DMS153 (cell line): Measurements from ENCODE around the gene STEAP4.
"Not testable (repeated sequence)": the region's sequence is repeated elsewhere in the genome, so short reads cannot be mapped to it uniquely, and the experiment has no call there.

Experiments used
- DNase-seq: peaks from one replicate; lab custom pipeline; 2025; lab: John Stamatoyannopoulos, UW

The STEAP4 gene

DNA sequence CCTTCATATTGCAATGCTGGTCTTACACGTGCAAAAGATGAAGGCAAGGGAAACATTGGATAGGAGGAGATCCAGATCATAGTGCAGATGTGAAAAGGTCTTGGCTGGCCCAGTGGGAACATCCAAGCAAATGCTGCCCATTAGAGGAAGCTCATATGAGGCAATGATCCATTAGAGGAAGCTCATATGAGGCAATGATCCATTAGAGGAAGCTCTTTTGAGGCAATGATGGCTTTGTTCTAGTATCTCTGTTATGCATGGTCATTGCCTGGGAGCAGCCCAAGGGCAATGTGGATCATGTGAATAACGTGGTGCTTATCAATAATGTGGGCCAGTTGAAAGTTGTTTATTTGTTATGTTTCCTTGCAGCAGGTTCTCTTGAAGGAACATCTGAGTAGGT, 37.8 kb downstream of the STEAP4 start:
- no peak for DNase-seq

DNA sequence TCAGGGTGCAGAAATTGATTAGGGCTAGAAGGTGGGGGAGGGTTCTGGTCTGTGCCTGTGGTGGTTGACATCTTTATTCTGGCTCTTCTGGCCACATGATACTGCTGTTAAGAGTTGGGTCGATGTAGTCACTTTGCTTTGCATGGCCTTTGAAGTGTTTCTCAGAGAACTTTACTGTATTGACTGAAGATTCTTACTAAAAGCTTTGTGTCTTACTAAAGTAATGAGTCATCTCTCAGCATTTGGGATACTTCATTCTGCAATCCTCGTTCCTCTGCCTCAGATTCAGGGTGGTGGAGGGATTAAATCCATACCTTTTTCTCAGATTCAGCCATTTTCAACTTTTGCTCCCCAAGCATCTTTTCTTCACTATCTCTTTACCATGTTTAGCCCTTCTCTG, 38.6 kb downstream of the STEAP4 start:
- DNase-seq, result no peak

DNA sequence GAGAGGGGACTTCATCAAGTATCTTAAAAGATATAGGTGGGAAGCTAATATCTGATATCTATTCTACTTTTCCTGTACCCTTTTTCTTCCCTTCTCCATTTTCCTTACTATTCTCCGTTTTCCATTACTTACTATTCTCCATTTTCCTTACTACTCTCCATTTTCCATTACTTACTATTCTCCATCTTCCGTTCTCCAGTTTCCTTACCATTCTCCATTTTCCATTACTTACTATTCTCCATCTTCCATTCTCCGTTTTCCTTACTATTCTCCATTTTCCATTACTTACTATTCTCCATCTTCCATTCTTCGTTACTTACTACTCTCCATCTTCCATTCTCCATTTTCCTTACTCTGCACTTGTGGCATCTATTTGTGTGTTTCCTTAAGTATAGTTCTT, 39.3 kb downstream of the STEAP4 start:
- DNase-seq, result no peak

DNA sequence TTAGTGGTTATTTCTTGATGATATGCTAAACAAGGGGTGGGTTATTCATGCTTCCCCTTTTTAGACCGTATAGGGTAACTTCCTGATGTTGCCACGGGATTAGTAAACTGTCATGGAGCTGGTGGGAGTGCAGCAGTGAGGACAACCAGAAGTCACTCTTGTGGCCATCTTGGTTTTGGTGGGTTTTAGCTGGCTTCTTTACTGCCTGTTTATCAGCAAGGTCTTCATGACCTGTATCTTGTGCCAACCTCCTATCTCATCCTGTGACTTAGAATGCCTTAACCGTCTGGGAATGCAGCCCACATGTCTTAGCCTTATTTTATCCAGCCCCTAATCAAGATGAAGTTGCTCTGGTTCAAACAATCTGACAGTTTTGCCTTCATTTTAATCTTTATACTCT, 41.7 kb downstream of the STEAP4 start:
- not testable (repeated sequence) for DNase-seq

DNA sequence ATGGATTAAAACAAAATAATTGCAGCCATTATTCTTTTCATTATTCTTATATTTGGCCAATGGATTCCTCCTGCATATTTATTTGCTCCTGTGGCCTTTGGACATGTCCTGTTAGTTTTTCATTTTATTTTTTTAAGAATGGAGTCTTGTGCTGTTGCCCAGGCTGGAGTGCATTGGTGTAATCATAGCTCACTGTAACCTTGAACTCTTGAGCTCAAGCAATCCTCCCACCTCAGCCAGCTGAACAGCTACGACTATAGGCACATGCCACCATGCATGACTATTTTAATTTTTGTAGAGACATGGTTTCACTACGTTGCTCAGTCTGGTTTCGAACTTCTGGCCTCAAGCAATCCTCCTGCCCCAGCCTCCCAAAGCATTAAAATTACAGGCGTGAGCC, 44.1 kb downstream of the STEAP4 start:
- no peak for DNase-seq

DNA sequence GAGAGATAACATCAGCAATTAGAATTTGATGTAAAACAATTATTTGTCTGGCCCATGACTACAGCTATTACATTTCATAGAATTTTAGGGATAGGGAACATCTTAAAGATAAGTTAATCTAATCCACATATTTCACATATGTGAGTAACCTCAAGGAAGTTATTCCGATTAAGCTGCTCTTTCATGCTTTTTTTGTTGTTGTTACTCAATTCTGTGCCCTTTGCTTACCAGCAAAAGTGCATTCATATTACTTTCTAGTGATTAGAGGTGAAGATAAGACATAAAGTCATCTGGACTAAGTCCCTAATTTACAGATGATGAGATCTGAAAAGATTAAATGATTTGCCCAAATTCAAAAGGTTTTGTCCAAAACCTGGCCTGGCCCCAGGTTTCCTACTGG, 46.0 kb downstream of the STEAP4 start:
- DNase-seq, result no peak

DNA sequence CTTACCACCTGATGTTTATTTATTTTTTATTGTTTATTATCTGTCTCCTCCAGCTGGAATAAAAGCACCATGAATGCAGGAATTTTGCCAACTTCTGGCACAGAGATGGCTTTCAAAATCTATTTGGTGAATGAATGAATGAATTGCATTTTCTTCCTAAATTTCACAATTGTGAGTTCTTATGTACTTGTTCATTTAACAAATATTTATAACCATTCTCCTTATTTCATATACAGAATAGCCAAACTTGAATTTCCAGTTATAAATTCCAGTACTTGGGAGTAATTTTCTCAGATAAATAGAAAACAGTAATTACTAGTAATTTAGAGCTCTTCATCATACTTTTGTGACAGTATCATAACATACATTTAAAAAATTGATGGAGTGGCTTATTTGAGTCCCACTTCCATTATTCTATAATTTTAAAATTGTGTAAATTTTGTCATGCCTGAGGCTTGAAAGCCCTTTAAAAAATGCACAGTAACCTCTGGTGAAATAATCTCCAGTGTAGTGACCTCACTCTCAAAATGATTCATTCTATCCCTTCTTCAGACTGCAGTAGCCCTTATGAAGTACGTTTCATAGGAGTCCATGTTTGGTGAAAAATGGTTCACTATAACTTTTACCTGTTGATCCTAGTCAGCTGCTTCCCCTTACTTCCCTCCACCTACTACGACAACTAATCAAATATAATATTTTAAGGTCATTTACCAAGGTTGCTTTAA, 46.9 kb downstream of the STEAP4 start:
- no peak for DNase-seq

DNA sequence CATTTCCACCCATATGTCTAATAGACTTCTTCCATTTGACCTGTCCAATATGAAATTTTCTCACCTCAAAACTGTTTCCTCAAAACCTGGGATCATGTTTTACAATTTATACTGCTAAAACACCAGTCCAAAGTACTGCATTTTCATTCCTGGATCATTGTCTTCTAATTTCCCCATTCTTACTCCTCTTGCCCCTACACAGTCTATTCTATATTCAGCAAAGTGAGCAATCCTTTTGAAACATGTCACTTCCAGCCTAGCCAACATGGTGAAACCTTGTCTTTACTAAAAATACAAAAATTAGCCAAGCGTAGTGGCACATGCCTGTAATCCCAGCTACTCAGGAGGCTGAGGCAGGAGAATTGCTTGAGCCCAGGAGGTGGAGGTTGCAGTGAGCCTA, 48.4 kb downstream of the STEAP4 start:
- not testable (repeated sequence) for DNase-seq

DNA sequence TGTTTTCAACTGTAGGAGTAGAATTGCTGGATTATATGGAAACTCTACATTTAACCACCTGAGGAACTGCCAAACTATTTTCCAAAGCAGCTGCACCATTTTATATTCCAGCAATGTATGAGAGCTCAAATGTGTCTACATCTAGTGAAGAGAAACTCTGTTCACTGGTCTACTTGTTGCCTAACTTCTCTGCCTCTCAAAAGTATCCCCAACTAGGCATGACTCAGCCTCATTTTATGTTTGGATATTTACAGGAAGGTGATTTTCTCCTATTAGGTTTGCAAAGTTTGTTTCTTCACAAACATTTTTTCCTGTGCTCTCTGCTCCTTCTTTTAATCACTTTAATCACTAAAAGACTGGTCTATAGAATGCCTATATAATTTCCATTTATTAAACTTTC, 49.8 kb downstream of the STEAP4 start:
- no peak for DNase-seq

DNA sequence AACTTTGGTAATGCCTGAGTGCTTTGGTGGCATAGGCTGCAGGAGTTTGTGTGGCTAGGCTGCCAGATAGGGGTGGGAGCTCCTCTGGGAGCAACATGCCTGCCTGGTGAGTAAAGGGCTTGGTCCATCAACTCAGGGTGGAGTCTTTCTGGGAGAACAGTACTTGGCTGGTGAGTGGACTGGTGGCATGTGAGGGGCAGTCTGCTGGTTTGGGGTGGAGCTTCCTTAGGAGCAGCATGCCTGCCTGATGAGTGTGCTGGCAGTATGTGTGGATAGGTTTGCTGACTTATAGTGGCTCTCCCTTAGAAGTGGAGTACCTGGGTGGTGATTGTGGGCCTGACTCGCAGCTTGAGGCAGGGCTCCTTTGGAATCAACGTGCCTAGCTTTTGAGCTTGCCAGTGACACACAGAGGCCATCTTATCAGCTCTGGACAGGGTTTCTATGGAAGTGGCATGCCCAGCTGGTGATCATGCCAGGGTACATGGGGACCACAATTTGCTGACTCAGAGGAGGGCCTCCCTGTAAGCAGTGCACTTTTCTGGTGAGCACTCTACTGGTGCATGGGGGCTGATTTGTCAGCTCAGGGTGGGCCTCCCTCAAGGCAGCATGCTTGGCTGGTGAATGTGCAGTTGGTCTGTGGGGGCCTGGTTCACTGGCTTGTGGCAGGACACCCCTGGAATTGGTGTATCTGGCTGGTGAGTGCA, 51.8 kb downstream of the STEAP4 start:
- DNase-seq, result no peak

DNA sequence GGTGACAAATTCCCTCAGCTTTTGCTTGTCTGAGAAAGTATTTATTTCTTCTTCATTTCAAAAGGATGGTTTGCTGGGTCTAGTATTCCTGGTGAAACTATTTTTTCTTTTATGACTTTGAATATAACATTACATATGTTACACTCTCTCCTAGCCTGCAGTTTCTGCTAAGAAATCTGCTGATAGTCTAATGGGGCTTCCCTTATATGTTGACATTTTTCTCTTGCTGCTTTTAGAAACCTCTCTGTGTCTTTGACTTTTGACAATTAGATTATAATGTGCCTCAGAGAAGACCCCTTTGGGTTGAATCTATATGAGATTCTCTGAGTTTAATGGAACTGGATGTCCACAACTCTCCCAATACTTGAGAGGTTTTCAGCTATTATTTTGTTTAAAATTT, 53.1 kb downstream of the STEAP4 start:
- DNase-seq, result no peak

DNA sequence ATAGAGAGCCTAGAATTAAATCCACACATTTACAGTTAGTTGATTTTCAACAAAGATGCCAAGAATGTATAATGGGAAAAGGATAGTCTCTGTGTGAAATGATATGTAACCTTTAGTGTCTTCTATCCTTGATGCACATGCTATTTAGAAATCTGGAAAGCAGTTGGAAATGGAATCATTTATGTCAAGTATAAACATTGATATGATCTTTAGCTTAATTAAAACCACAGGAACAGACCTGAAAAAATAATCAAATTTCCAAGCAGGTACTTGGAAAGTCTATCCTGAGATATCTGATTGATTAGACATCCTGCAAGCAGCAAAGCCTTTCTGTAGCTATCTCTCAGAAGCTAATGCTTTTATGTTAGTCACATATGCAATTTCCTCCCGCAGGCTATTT, 62.4 kb downstream of the STEAP4 start:
- DNase-seq, result no peak

DNA sequence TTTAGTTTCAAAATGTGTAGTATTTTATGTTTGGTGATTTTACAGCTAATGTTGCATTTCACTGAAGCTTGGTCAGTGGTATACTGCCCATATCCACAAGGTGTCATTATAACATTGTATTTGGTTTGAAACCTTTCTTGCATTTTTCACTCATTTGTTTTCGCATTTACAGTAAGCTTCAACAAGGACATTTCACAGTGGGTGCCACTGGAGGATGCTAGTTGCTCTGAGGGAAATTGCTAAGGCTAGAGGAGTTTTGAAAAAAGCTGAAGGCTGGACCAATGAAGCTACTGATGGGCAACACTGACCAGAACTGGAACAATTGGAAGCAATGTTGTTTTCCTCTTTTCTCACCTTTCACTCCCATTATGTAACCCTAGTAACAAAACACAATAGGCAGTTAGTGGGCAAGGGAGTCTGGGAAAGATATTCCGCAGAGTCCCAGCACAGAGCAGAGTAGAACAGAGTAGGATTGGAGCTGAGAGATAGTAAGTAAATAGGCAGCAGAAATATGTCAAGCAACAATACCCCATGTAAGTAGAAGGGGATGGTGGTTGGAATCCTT, 63.3 kb downstream of the STEAP4 start:
- DNase-seq, result peak; percentile 16

DNA sequence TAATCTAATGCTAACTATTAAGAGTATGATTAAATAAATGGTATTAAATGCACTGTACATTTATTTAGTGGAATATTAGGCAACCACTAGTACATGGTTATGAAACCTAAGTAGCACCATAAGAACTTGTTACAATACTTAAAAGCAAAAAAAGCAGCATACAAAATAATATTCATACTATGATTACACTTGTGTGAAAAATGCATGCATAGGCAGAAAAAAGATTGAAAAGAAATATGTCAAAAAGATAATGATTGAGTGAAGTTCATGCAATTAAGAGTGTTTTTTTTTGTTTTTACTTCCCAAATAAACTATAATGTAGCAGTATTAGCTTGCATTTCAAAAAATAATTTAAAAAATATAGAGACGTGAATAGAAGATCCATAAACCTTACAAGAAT, 66.8 kb downstream of the STEAP4 start:
- no peak for DNase-seq

DNA sequence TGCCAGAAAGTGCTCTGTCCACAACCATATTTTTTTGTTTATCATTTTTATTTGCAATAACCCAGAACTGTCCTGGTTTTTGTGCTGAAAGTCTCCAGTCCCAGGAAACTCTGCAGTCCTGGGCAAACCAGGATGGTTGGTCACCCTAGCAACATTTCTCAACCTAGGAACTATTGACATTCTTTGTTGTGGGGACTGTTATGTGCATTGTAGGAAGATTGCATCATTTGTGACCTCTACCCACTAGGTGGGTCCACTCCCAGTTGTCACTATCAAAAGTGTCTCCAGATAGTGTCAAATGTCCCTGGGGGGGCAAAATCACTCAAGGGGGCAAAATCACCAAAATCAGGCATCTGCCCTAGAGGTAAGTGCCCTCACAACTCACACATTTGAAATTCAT, 72.9 kb downstream of the STEAP4 start:
- no peak for DNase-seq

DNA sequence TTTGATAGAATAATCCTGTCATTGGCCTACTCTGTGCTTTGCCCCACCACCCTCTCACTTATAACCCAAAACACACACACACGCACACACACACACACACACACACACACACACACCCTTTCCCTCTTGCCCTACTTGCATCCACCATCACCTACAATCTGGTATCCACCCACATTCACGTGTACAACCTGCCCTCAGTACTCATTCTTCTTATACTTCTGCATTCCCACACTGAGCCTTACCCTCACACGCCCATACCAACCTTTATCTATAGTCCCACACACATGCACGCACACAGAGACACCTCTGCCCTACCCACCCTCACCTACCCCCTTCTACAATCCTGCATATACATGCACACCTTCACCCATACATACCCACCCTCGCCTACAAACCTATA, 76.0 kb downstream of the STEAP4 start:
- DNase-seq, result no peak

DNA sequence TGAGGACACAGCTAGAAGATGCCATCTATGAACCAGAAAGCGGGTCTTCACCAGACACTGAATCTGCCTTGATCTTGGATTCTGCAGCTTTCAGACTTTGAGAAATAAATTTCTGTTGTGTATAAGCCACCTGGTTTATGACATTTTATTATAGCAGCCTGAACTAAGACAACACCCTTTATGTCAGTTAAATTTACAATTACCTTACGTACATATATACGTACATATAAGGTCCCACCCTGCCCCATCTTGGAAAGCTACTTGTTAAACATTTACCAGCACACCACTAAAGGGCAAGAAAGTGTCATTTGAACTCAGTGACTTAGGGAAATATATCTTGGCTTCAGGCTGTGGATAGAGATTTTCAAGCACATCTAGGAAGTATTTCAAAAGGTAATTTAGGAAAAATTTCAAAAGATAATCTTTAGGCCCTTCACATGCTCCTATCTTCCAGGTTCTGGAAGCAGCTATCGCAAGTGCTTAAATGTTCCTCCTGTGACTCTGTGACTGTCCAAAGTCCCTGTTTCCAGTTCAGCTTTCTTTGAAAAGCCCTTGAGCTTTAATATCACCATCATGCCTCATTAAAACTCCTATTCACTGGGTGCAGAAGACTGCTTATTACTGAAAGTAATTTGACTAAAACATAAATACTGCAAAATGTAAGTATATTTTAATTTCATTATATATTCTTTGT, 77.2 kb downstream of the STEAP4 start:
- no peak for DNase-seq

DNA sequence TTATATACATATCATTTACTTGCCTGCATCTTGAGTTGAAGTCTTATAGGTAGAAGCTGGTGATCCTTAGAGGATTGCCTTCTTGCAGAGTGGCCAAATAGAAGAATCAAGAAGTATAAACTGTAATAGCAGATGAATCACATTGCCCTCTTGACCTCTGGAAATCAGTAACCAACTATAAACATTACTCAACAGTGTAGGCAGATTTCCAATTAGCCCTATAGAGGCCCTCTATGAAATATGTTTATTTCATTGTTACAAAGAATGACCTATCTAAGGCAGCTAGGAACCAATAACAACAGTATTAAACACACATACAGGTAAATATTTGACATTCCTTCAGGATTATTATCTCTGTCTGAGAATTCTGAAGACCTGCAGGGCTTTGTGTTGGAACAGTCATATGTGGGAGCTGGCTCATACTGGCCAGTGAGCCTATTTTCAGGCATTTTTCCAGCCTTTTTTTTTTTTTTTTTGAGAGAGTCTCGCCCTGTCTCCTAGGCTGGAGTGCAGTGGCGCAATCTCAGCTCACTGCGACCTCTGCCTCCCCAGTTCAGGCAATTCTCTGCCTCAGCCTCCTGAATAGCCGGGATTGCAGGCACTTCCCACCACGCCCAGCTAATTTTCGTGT, 79.7 kb downstream of the STEAP4 start:
- DNase-seq, result no peak

DNA sequence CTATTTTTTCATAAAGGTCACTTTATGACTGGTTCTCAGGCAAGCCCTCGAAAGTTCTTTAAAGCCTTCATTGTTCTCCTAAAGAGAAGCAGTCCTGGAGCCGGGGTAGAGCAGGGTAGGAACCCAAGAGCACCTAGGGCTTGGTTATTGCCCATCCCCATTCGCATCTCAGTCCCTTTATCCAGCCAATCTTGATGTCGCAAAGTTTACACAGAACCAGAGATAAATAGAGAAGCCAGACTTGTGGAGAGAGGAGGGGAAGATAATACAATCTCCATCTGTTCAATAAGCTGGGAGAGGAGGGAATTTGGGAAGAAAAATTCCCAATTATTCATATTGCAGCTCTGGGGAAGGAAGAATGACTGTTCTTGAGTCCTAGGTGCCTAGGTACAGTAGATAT, 80.5 kb downstream of the STEAP4 start:
- no peak for DNase-seq

DNA sequence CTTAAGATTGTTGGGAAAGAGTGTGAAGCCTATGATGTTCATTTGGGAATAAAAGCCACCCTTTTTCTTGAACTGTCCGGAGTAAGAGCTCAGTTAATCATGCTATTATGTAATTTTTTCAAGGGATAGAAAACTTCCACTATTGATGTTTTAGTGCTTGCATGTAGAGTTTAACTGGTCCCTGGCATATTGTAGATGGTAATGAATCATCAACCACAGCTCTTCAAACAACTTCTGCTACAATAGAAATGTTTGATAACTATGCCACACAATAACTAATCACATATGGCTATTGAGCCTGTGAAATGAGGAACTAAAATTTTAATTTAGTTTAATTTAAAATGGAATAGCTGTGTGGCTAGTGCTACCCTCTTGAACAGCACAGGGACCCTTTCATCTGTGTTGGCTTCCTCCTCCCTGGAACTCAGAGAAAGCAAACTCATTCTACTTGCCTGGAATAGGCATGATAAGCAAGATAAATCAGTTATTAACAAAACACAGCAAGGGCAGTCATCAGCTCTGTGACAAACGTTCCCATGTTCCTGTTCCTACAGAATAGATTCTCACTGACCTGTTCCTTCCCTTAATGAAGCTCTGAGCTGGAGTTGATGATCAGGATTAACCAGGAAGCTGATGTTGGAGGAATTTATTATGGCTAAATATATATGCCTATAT, 82.0 kb downstream of the STEAP4 start:
- DNase-seq, result no peak

DNA sequence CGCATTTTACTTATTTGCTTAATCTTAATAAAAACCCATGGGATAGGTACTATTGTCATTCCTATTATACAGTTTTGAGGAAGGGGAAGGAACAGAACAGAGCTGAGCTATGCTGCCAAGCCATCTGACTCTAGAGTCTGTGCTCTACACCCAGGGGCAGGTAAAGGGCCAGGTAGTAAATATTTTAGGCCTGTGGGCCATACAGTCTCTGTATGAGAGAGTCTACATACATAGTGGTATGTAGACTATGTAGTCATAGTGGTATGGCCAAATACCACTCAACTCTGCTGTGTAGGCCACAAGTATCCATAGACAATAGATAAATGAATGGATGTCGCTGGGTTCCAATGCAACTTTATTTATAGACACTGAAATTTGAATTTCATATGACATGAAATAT, 83.4 kb downstream of the STEAP4 start:
- no peak for DNase-seq
